Skeletal muscle tissue (tissue), 4 donors: ENCODE data around the gene COL6A3. TPM values are rescaled to one million over a fixed set of nuclear protein-coding genes. Genes with fewer than 3 reads are reported as not detected.

Experiments
- H3K27ac ChIP-seq: one replicate; pipeline ENCODE4 v1.7.0; 2013; ENCODE audit warnings: mild to moderate bottlenecking, low read depth, low read length, inconsistent platforms
- H3K27me3 ChIP-seq, 3 donors: one replicate each; pipeline ENCODE4 v1.7.0; 2013; ENCODE audit warnings: low read length in 3 of 3; ENCODE audit not compliant: control insufficient read depth in 3 of 3, insufficient read depth in 3 of 3
- H3K36me3 ChIP-seq, 3 donors: one replicate each; pipeline ENCODE4 v1.7.0; 2013; ENCODE audit warnings: low read length in 3 of 3; ENCODE audit not compliant: control insufficient read depth in 3 of 3, insufficient read depth in 3 of 3
- H3K4me1 ChIP-seq, 3 donors: one replicate each; pipeline ENCODE4 v1.7.0; 2013; ENCODE audit warnings: low read length in 3 of 3, mild to moderate bottlenecking in 3 of 3; ENCODE audit not compliant: control insufficient read depth in 3 of 3, insufficient read depth in 3 of 3
- H3K4me3 ChIP-seq, 3 donors: one replicate each; pipeline ENCODE4 v1.7.0; 2013; ENCODE audit warnings: low read length in 3 of 3
- H3K9ac ChIP-seq, 3 donors: one replicate each; pipeline ENCODE4 v1.7.0; 2013; ENCODE audit warnings: low read length in 3 of 3, mild to moderate bottlenecking in 3 of 3, moderate library complexity in 2 of 3, low read depth in 1 of 3
- H3K9me3 ChIP-seq, 3 donors: one replicate each; pipeline ENCODE4 v1.7.0; 2013; ENCODE audit warnings: low read length in 3 of 3; ENCODE audit not compliant: control insufficient read depth in 3 of 3
- total RNA-seq: library from RNA; depleted of rRNA; stranded (reverse); fragments of >200 nt; gene quantifications from one replicate; pipeline ENCODE4 v1.2.3, GENCODE V29; 2014
- donor health status: Osteomylitis.

COL6A3 gene
- total RNA-seq, 1 donor from 2014 or later: 365 TPM

DNA sequence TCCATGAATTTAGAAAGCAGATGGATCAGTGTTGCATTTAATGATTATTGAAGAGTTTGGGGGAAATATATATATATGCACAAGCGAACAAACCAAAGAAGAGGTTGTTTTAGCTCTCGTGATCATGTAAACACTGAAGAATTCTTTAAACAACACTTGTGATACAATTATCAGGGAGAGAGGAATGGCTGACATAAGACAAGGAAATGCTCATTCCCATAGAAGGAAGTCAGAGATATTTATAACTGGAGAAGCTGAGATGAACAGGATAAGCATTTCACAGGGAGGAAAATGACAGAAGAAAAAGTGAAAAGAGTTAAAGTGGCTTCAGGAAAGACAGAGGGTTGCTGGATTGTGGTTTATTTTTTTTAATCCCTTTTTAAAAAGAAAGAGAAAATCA, 10.6 kb upstream of the COL6A3 start:
- Histone ChIP-seq H3K4me3 (no peak overlapping the region), H3K9me3 (no peaks in the 10 kb centered on the region), H3K9ac (no peak overlapping the region), H3K4me1 (peaks cover 8 to 12% (median 11%) of the 10 kb centered on the region in 3 donors), H3K27ac (no peak overlapping the region), H3K36me3 (no peaks in the 10 kb centered on the region), H3K27me3 (peaks cover 0 to 6% (median 6%) of the 10 kb centered on the region in 3 donors)

- Histone ChIP-seq H3K4me1 (peaks cover 9 to 14% (median 11%) of the 10 kb centered on the region in 3 donors), H3K9me3 (no peaks in the 10 kb centered on the region), H3K27me3 (peaks cover 0 to 6% (median 6%) of the 10 kb centered on the region in 3 donors), H3K4me3 (no peak overlapping the region), H3K9ac (no peak overlapping the region), H3K36me3 (no peaks in the 10 kb centered on the region), H3K27ac (no peak overlapping the region)
Measured at GRCh38 chr2:237423891-237424290, 9.9 kb upstream of the COL6A3 start.

GRCh38 chr2:237422309-237422708, 8.3 kb upstream of the COL6A3 start:
- Histone ChIP-seq H3K36me3 (no peaks in the 10 kb centered on the region), H3K27me3 (peaks cover 0 to 2% (median 0%) of the 10 kb centered on the region in 3 donors), H3K4me3 (no peak overlapping the region), H3K9me3 (no peaks in the 10 kb centered on the region), H3K27ac (no peak overlapping the region), H3K9ac (no peak overlapping the region), H3K4me1 (peaks cover 11 to 19% (median 12%) of the 10 kb centered on the region in 3 donors)

DNA sequence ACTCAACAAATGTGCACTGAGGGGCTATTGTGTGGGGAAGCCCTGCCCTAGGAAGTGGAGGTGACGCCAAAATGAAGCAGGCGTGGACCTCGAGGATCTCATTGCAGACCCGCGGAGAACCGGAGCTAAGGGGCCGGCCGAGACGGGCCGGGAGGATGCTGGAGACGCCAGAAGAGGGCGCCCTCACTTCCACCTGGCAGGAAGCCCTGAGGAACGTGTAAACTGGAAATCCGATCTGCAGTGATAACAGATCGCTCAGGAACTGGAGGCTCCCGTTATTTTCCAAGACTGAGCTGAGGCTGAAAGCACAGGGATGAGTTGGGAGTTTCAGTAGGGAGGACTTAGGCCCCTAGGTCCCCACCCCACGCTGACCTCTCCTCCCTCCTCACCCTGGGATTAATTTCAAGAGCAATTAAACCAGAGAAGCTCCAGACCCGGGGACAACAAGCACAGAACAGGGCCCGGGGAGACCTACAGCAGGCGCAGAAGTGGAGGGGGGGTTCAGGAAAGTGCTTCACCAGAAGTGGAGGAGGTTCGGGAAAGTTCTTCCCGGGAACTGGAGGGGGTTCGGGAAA, 7.7 kb upstream of the COL6A3 start:
- H3K4me1 ChIP-seq: peaks cover 11 to 19% (median 12%) of the 10 kb centered on the region in 3 donors
- H3K27ac ChIP-seq: peak overlapping the region; percentile 28
- H3K9me3 ChIP-seq: no peaks in the 10 kb centered on the region
- peak overlapping the region; percentile 38 to 58 (median 47) for H3K4me3 ChIP-seq
- peak overlapping the region; percentile 15 to 63 (median 42) for H3K9ac ChIP-seq
- no peaks in the 10 kb centered on the region for H3K36me3 ChIP-seq
- no peaks in the 10 kb centered on the region for H3K27me3 ChIP-seq

DNA sequence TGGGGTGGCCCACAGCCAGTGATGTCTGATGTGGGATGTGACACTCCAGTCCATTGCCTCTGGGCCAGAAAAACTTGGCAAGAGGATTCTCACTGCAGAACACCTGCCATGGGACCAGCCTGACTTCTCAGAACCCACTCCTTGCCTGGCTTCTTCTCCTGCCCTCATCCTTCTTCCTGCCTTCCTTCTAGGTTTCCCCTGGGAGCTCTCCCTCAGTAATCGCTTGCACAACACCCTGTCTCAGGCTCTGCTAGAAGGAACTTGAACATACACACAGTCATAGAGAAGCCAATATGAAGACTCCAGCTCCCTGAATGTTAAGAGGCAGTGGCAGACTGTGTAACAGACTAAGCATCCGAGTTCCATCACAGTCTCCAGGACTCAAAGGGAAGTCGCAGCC, 4.3 kb upstream of the COL6A3 start:
- Histone ChIP-seq H3K27ac (no peak overlapping the region), H3K4me3 (no peak overlapping the region), H3K9me3 (no peaks in the 10 kb centered on the region), H3K4me1 (peaks cover 11 to 19% (median 12%) of the 10 kb centered on the region in 3 donors), H3K9ac (no peak overlapping the region), H3K36me3 (no peaks in the 10 kb centered on the region), H3K27me3 (peaks cover 0 to 2% (median 0%) of the 10 kb centered on the region in 3 donors)

- peak overlapping the region; percentile 69 for H3K27ac ChIP-seq
- H3K4me3 ChIP-seq: peak overlapping the region; percentile 54 to 75 (median 64)
- peak overlapping the region; percentile 59 to 77 (median 69) for H3K9ac ChIP-seq
- H3K4me1 ChIP-seq: peaks cover 0 to 7% (median 3%) of the 10 kb centered on the region in 3 donors
- no peaks in the 10 kb centered on the region for H3K36me3 ChIP-seq
- H3K9me3 ChIP-seq: no peaks in the 10 kb centered on the region
- H3K27me3 ChIP-seq: peaks cover 0 to 2% (median 0%) of the 10 kb centered on the region in 3 donors
Measured at GRCh38 chr2:237412988-237413776, 782 bp downstream of the COL6A3 start.

DNA sequence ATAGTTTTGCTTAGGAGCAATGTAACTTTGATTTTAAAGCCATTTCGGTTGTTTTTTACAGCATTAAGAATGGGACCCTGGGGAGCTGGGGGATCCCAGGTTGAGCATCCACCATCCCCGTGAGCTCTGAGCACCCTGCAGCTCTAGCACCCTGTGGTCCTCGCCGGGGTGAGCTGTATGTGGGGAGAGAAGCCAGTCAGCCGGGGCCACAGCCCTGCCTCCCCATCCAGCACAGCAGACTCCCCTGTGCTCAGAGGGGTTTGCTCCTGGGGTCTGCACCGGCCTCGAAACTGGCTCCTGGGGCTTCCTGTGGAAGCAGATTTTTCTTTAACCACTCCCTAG, 1.3 kb downstream of the COL6A3 start:
- H3K36me3 ChIP-seq: no peaks in the 10 kb centered on the region
- no peaks in the 10 kb centered on the region for H3K9me3 ChIP-seq
- peaks cover 0 to 2% (median 0%) of the 10 kb centered on the region in 3 donors for H3K27me3 ChIP-seq
- H3K4me3 ChIP-seq: peak overlapping the region; percentile 54 to 75 (median 64)
- peak overlapping the region; percentile 69 for H3K27ac ChIP-seq
- peak overlapping the region in 2 of 3 donors; percentile 59 to 77 for H3K9ac ChIP-seq
- peaks cover 0 to 7% (median 5%) of the 10 kb centered on the region in 3 donors for H3K4me1 ChIP-seq

GRCh38 chr2:237411683-237412423, 2.1 kb downstream of the COL6A3 start:
- Histone ChIP-seq H3K4me1 (peaks cover 0 to 7% (median 5%) of the 10 kb centered on the region in 3 donors), H3K36me3 (no peaks in the 10 kb centered on the region), H3K27me3 (peaks cover 0 to 2% (median 0%) of the 10 kb centered on the region in 3 donors), H3K27ac (peak overlapping the region; percentile 69), H3K9ac (peak overlapping the region; percentile 57 to 77 (median 59)), H3K9me3 (no peaks in the 10 kb centered on the region), H3K4me3 (peak overlapping the region; percentile 54 to 75 (median 64))

GRCh38 chr2:237411092-237411601, 2.8 kb downstream of the COL6A3 start:
- Histone ChIP-seq H3K4me1 (peaks cover 0 to 7% (median 7%) of the 10 kb centered on the region in 3 donors), H3K4me3 (peak overlapping the region; percentile 49 to 75 (median 52)), H3K9ac (peak overlapping the region; percentile 29 to 61 (median 57))

More at GRCh38 chr2:237411092-237411601, 2.8 kb downstream of the COL6A3 start:
- Histone ChIP-seq H3K27me3 (peaks cover 0 to 2% (median 0%) of the 10 kb centered on the region in 3 donors), H3K36me3 (no peaks in the 10 kb centered on the region), H3K9me3 (no peaks in the 10 kb centered on the region), H3K27ac (peak overlapping the region; percentile 69)
